H1 (cell line): ENCODE results near the gene LSM14B. TPM values are rescaled to one million over a fixed set of nuclear protein-coding genes. Genes with fewer than 3 reads are reported as not detected.

Experiments used
- CTCF ChIA-PET: fragments of 300-600 bp; sonication (Branson Sonifier 250); formaldehyde crosslinking; loops from one replicate; lab custom pipeline; 2021; ENCODE audit not compliant: partially characterized antibody; lab: Charles Lee
- POLR2A ChIA-PET: fragments of 300-600 bp; sonication (Branson Sonifier 250); formaldehyde crosslinking; loops from one replicate; lab custom pipeline; 2021; ENCODE audit warnings: inconsistent platforms; ENCODE audit not compliant: partially characterized antibody; lab: Charles Lee
- DNase-seq, 2 experiments: peaks; one replicate each; pipeline versions ENCODE4 v3.0.0 to v3.0.0-alpha.2; 2010 to 2022; ENCODE audit warnings: low spot score in 2 of 2, low read depth in 1 of 2, mixed read lengths in 1 of 2
- FAIRE-seq: peaks from 2 replicates; lab custom pipeline; 2011; peaks lifted over from hg19 to GRCh38; lab: Jason Lieb, UNC
- H2AFZ ChIP-seq: 2 replicates; pipeline ENCODE4 v1.8.1; 2012; ENCODE audit warnings: low read length, inconsistent platforms
- H2AK5ac ChIP-seq: 2 replicates; pipeline ENCODE4 v1.6.1; 2013; ENCODE audit warnings: low read depth, low read length
- H2BK120ac ChIP-seq: replicated peaks from 2 replicates; pipeline ENCODE3; 2013; ENCODE audit warnings: low read depth, low read length, inconsistent platforms
- H2BK12ac ChIP-seq: 2 replicates; pipeline ENCODE4 v1.6.1; 2013; ENCODE audit warnings: low read depth, low read length
- H2BK15ac ChIP-seq: 2 replicates; pipeline ENCODE4 v1.6.1; 2013; ENCODE audit warnings: low read length
- H2BK20ac ChIP-seq: 2 replicates; pipeline ENCODE4 v1.6.1; 2013; ENCODE audit warnings: low read length
- H2BK5ac ChIP-seq: 2 replicates; pipeline ENCODE4 v1.6.1; 2013; ENCODE audit warnings: low read depth, low read length
- H3K14ac ChIP-seq: 2 replicates; pipeline ENCODE4 v1.6.1; 2013; ENCODE audit warnings: inconsistent platforms; ENCODE audit not compliant: insufficient read length
- H3K18ac ChIP-seq: 2 replicates; pipeline ENCODE4 v1.6.1; 2013; ENCODE audit warnings: low read length; ENCODE audit errors: extremely low read depth
- H3K23ac ChIP-seq: 2 replicates; pipeline ENCODE4 v1.6.1; 2013; ENCODE audit warnings: inconsistent platforms; ENCODE audit not compliant: insufficient read length
- H3K23me2 ChIP-seq: 2 replicates; pipeline ENCODE4 v1.6.1; 2013; ENCODE audit warnings: low read depth, low read length
- H3K27ac ChIP-seq: 2 replicates; pipeline ENCODE4 v1.6.1; 2011; ENCODE audit warnings: low read depth, low read length, inconsistent platforms
- H3K27me3 ChIP-seq, 4 experiments: replicated peaks in 1 of 4; 1 replicate in 1 of 4; 2 replicates in 3 of 4; pipeline versions ENCODE4 v1.6.1 to v1.8.1; 2011 to 2013; ENCODE audit warnings: low read length in 3 of 4, mild to moderate bottlenecking in 3 of 4, inconsistent platforms in 2 of 4, mixed read lengths in 2 of 4, moderate library complexity in 1 of 4; ENCODE audit not compliant: control insufficient read depth in 3 of 4, insufficient read depth in 3 of 4; ENCODE audit errors: extremely low read depth in 1 of 4
- H3K36me3 ChIP-seq, 4 experiments: 2 replicates each; pipeline versions ENCODE4 v1.6.1 to v1.8.1; 2011 to 2013; ENCODE audit warnings: mild to moderate bottlenecking in 4 of 4, low read length in 3 of 4, moderate library complexity in 2 of 4, control low read depth in 1 of 4, inconsistent platforms in 1 of 4; ENCODE audit not compliant: insufficient read depth in 4 of 4, control insufficient read depth in 2 of 4
- H3K4ac ChIP-seq: replicated peaks from 2 replicates; pipeline ENCODE3; 2013; ENCODE audit warnings: low read length, low read depth, mixed read lengths, inconsistent platforms; ENCODE audit not compliant: insufficient read length
- H3K4me1 ChIP-seq, 4 experiments: replicated peaks in 1 of 4; 1 replicate in 1 of 4; 2 replicates in 3 of 4; pipeline versions ENCODE4 v1.6.1 to v1.8.1; 2011 to 2013; ENCODE audit warnings: low read length in 3 of 4, inconsistent platforms in 2 of 4, mixed read lengths in 1 of 4; ENCODE audit not compliant: insufficient read depth in 4 of 4, control insufficient read depth in 3 of 4
- H3K4me2 ChIP-seq, 2 experiments: 2 replicates each; pipeline versions ENCODE4 v1.6.1 to v1.8.1; 2011 to 2013; ENCODE audit warnings: low read depth in 2 of 2, low read length in 2 of 2, control low read depth in 1 of 2, inconsistent platforms in 1 of 2, mild to moderate bottlenecking in 1 of 2; ENCODE audit not compliant: insufficient read depth in 1 of 2
- H3K4me3 ChIP-seq, 4 experiments: fragments of 200-600, 300-600 bp in 1 of 4; sonication (generic), shearing (Covaris generic), sonication (Bioruptor Twin) in 1 of 4; 2 replicates each; pipeline versions ENCODE4 v1.5.1 to v1.8.1; 2011 to 2016; ENCODE audit warnings: low read length in 4 of 4, low read depth in 3 of 4, control low read depth in 2 of 4, inconsistent platforms in 2 of 4, mild to moderate bottlenecking in 2 of 4, mixed read lengths in 1 of 4, moderate library complexity in 1 of 4; ENCODE audit not compliant: insufficient read depth in 2 of 4; ENCODE audit errors: extremely low read depth in 1 of 4
- H3K56ac ChIP-seq: replicated peaks from 2 replicates; pipeline ENCODE3; 2013; ENCODE audit warnings: low read depth, mild to moderate bottlenecking, mixed read lengths, low read length, inconsistent platforms; ENCODE audit not compliant: insufficient read length
- H3K79me1 ChIP-seq: 2 replicates; pipeline ENCODE4 v1.6.1; 2013; ENCODE audit warnings: low read depth, low read length, control low read depth
- H3K79me2 ChIP-seq, 2 experiments: 2 replicates each; pipeline versions ENCODE4 v1.6.1 to v1.8.1; 2012 to 2013; ENCODE audit warnings: low read length in 2 of 2, mild to moderate bottlenecking in 2 of 2, inconsistent platforms in 1 of 2; ENCODE audit not compliant: insufficient read depth in 2 of 2, control insufficient read depth in 1 of 2
- H3K9ac ChIP-seq, 4 experiments: replicated peaks in 1 of 4; 1 replicate in 1 of 4; 2 replicates in 3 of 4; pipeline versions ENCODE4 v1.6.1 to v1.8.1; 2011 to 2013; ENCODE audit warnings: low read depth in 3 of 4, low read length in 3 of 4, control low read depth in 2 of 4, mild to moderate bottlenecking in 2 of 4, moderate library complexity in 2 of 4, inconsistent platforms in 1 of 4; ENCODE audit errors: extremely low read depth in 1 of 4
- H3K9me3 ChIP-seq, 2 experiments: 2 replicates each; pipeline versions ENCODE4 v1.6.1 to v1.8.1; 2012 to 2013; ENCODE audit warnings: mild to moderate bottlenecking in 2 of 2, moderate library complexity in 2 of 2, control low read depth in 1 of 2, inconsistent platforms in 1 of 2, low read depth in 1 of 2, low read length in 1 of 2, mixed read lengths in 1 of 2; ENCODE audit not compliant: insufficient read depth in 2 of 2
- H4K20me1 ChIP-seq, 2 experiments: replicated peaks in 1 of 2; 2 replicates each; pipeline versions ENCODE3 to v1.8.1; 2011 to 2013; ENCODE audit warnings: inconsistent platforms in 2 of 2, low read length in 2 of 2, mild to moderate bottlenecking in 1 of 2; ENCODE audit not compliant: insufficient read depth in 2 of 2, control insufficient read depth in 1 of 2
- H4K5ac ChIP-seq: 2 replicates; pipeline ENCODE4 v1.6.1; 2013; ENCODE audit warnings: low read length, low read depth, mixed read lengths, inconsistent platforms; ENCODE audit not compliant: insufficient read length
- H4K8ac ChIP-seq: 2 replicates; pipeline ENCODE4 v1.8.0; 2013; ENCODE audit warnings: mild to moderate bottlenecking, moderate library complexity, low read length, inconsistent platforms; ENCODE audit not compliant: insufficient read depth; ENCODE audit errors: extremely low read depth
- H4K91ac ChIP-seq: replicated peaks from 2 replicates; pipeline ENCODE3; 2013; ENCODE audit warnings: low read length, mixed read lengths, inconsistent platforms; ENCODE audit not compliant: insufficient read length
- ATF2 ChIP-seq: IDR thresholded peaks from 2 replicates; pipeline ENCODE4 v1.6.1; 2012; ENCODE audit warnings: low read length, inconsistent platforms
- BACH1 ChIP-seq: IDR thresholded peaks from 2 replicates; pipeline ENCODE4 v1.6.1; 2012; ENCODE audit warnings: low read length, improper control_type of control experiment
- KDM1A ChIP-seq: fragments of 200-600, 300-600 bp; sonication (generic); IDR thresholded peaks from 2 replicates; pipeline ENCODE4 v1.7.1; 2016; ENCODE audit warnings: mild to moderate bottlenecking, low read length, borderline replicate concordance
- MAX ChIP-seq: IDR thresholded peaks from 2 replicates; pipeline ENCODE4 v1.6.1; 2012; ENCODE audit warnings: inconsistent platforms
- POLR2AphosphoS5 ChIP-seq: IDR thresholded peaks from 2 replicates; pipeline ENCODE4 v1.6.1; 2011; ENCODE audit warnings: low read depth, low read length
- TEAD4 ChIP-seq: IDR thresholded peaks from 2 replicates; pipeline ENCODE4 v1.6.1; 2012; ENCODE audit warnings: low read depth, low read length, inconsistent platforms, mixed read lengths
- ZNF274 ChIP-seq: IDR thresholded peaks from 2 replicates; pipeline ENCODE4 v1.7.0; 2012; ENCODE audit warnings: low read length, borderline replicate concordance; ENCODE audit errors: extremely low read depth
- WGBS, 2 experiments: shearing (Covaris generic) in 1 of 2; methylation state at CpG; one replicate each; pipeline versions ENCODE4 v1.1.6 to v1.1.7; 2013 to 2015; ENCODE audit warnings: low lambda C conversion rate in 2 of 2, mixed read lengths in 2 of 2, inconsistent platforms in 1 of 2, low coverage in 1 of 2, missing lambda C conversion rate in 1 of 2; ENCODE audit not compliant: insufficient replicate concordance in 2 of 2, insufficient coverage in 1 of 2, insufficient read length in 1 of 2; ENCODE audit errors: extremely low coverage in 1 of 2, missing lambda C conversion rate in 1 of 2; 5-methylcytosine and 5-hydroxymethylcytosine counted together
- polyA plus RNA-seq, 7 experiments: library from polyadenylated mRNA; depleted of rRNA in 3 of 7; stranded (reverse) in 5 of 7; unstranded in 2 of 7; fragments of >200 nt in 5 of 7; fragments of 200-250 nt in 2 of 7; gene quantifications; 1 replicate in 5 of 7; 2 replicates in 1 of 7; 4 replicates in 1 of 7; pipeline versions ENCODE4 v1.2.1 to v1.2.3, GENCODE V29; 2011 to 2013; ENCODE audit warnings: missing spikeins in 2 of 7, mixed read lengths in 2 of 7
- total RNA-seq: library from RNA; stranded (reverse); fragmentation: NEBNext Ultra II Directional; extraction: Animal tissue kit (Norgen Biotek cat#: 25700); gene quantifications from 2 replicates; pipeline ENCODE4 v1.2.1, GENCODE V29; 2021

Gene LSM14B
- total and polyA plus RNA-seq, 2 of the 8 experiments (the other 6 are each of a cell fraction or from before 2014, with no cell fraction given): 58.3 to 65.6 TPM

- WGBS, 2 experiments: 85% methylated on average over 11 of the region's 11 CpGs; no CpG with 5 or more reads in 1 of the 2 experiments
Observed at GRCh38 chr20:62087227-62087626, 35.0 kb upstream of the LSM14B start.

More at GRCh38 chr20:62087227-62087626, 35.0 kb upstream of the LSM14B start:
- no peak overlapping the region for H2BK5ac ChIP-seq
- H3K56ac ChIP-seq: no peak overlapping the region
- H4K20me1 ChIP-seq: peaks cover 0 to 5% of the 10 kb centered on the region in 2 experiments
- no peaks in the 10 kb centered on the region for H3K9me3 ChIP-seq
- H4K5ac ChIP-seq: no peak overlapping the region
- H3K79me1 ChIP-seq: no peaks in the 10 kb centered on the region
- no peak overlapping the region for H3K23ac ChIP-seq
- H2BK20ac ChIP-seq: 0 out of 2 replicates have a peak overlapping the region, but pooled peaks have one; percentile 43
- H2BK120ac ChIP-seq: no peak overlapping the region
- H3K14ac ChIP-seq: no peak overlapping the region
- H3K4me3 ChIP-seq: no peak overlapping the region
- H3K9ac ChIP-seq: no peak overlapping the region
- H4K8ac ChIP-seq: no peak overlapping the region
- H3K4me2 ChIP-seq: no peak overlapping the region
- peaks cover 2% of the 10 kb centered on the region; the same call in 1 of the 2 replicates for H3K23me2 ChIP-seq
- ChIA-PET CTCF (interaction anchor here (0.5 kb wide), 2 partner anchors 15 to 51 kb away, joined by 3 read pairs; no protein-coding TSS in a partner anchor), POLR2A (interaction anchor here (0.7 to 2.1 kb wide), 4 partner anchors 20 to 71 kb away, joined by 3 to 12 read pairs (median 4); no protein-coding TSS in a partner anchor)
- peaks cover 0 to 2% (median 0%) of the 10 kb centered on the region in 4 experiments; a peak in 2 of 7 replicates for H3K27me3 ChIP-seq
- TF ChIP-seq MAX (no peak), BACH1 (no peak), KDM1A (no peak), ZNF274 (no peak), TEAD4 (no peak), POLR2AphosphoS5 (no peak), ATF2 (no peak)
- no peak overlapping the region for H3K4ac ChIP-seq
- H2BK15ac ChIP-seq: 0 out of 2 replicates have a peak overlapping the region, but pooled peaks have one; percentile 81
- H3K36me3 ChIP-seq: no peaks in the 10 kb centered on the region
- no peak overlapping the region for H3K27ac ChIP-seq
- H3K18ac ChIP-seq: no peak overlapping the region
- H4K91ac ChIP-seq: no peak overlapping the region
- H3K4me1 ChIP-seq: peaks cover 0 to 3% (median 0%) of the 10 kb centered on the region in 4 experiments; a peak in 1 of 7 replicates
- no peak overlapping the region for H2AK5ac ChIP-seq
- DNase-seq (no peak), FAIRE-seq (no peak)
- H3K79me2 ChIP-seq: no peaks in the 10 kb centered on the region
- H2AFZ ChIP-seq: no peak overlapping the region
- H2BK12ac ChIP-seq: 0 out of 2 replicates have a peak overlapping the region, but pooled peaks have one; percentile 55
